ENCODE results near the gene BBS9.

GRCh38 chr7:33091111-33091531, 38.2 kb upstream of the BBS9 start:
- TF ChIP-seq CTCF (IDR thresholded peaks at IDR 0.05) (no peak), POLR2AphosphoS5 (IDR thresholded peaks at IDR 0.05) (no peak)

Measured in suprapubic skin (tissue), 3 donors.